GM23338 (cell line): ENCODE results near the gene KSR2. TPM values are rescaled to one million over a fixed set of nuclear protein-coding genes. Genes with fewer than 3 reads are reported as not detected.

Experiments used
- ATAC-seq: fragments of 200-7000 bp; cut with Tn5 transposase; 3 replicates; pipeline ENCODE4 v1.9.1; 2020
- DNase-seq: peaks from one replicate; pipeline ENCODE4 v3.0.0-alpha.2; 2015; ENCODE audit warnings: low spot score
- H2AFZ ChIP-seq: fragments of 200-600 bp; sonication (generic); 2 replicates; pipeline ENCODE4 v1.8.0; 2016; ENCODE audit warnings: antibody characterized with exemption, mild to moderate bottlenecking, moderate library complexity
- H3F3A ChIP-seq: fragments of 200-600 bp; sonication (generic); replicated peaks from 2 replicates; pipeline ENCODE4 v1.8.0; 2017; ENCODE audit warnings: antibody characterized with exemption, mixed run types, low read depth
- H3K27ac ChIP-seq: fragments of 200-600 bp; sonication (generic); 2 replicates; pipeline ENCODE4 v1.6.1; 2016; ENCODE audit warnings: low read depth
- H3K27me3 ChIP-seq: fragments of 200-600 bp; sonication (generic); 2 replicates; pipeline ENCODE4 v1.8.0; 2016; ENCODE audit warnings: mild to moderate bottlenecking, mixed run types, moderate library complexity; ENCODE audit not compliant: insufficient read depth
- H3K36me3 ChIP-seq: fragments of 200-600 bp; sonication (generic); 2 replicates; pipeline ENCODE4 v1.8.0; 2016; ENCODE audit warnings: mild to moderate bottlenecking; ENCODE audit not compliant: insufficient read depth
- H3K4me1 ChIP-seq: fragments of 200-600 bp; sonication (generic); 2 replicates; pipeline ENCODE4 v1.8.0; 2016; ENCODE audit warnings: mild to moderate bottlenecking, moderate library complexity; ENCODE audit not compliant: insufficient read depth
- H3K4me2 ChIP-seq: fragments of 200-600 bp; sonication (generic); 2 replicates; pipeline ENCODE4 v1.7.1; 2017; ENCODE audit warnings: mixed run types
- H3K4me3 ChIP-seq: fragments of 200-600 bp; sonication (generic); 2 replicates; pipeline ENCODE4 v1.6.1; 2016; ENCODE audit warnings: mixed run types
- H3K79me2 ChIP-seq: fragments of 200-600 bp; sonication (generic); replicated peaks from 2 replicates; pipeline ENCODE4 v1.8.0; 2017; ENCODE audit warnings: mild to moderate bottlenecking; ENCODE audit not compliant: insufficient read depth
- H3K9me2 ChIP-seq: fragments of 200-600 bp; sonication (generic); 2 replicates; pipeline ENCODE4 v1.8.0; 2017; ENCODE audit not compliant: insufficient read depth
- H4K20me1 ChIP-seq: fragments of 200-600 bp; sonication (generic); replicated peaks from 2 replicates; pipeline ENCODE4 v1.8.0; 2017; ENCODE audit warnings: mild to moderate bottlenecking; ENCODE audit not compliant: insufficient read depth
- H3K27ac Mint-ChIP-seq: 2 replicates; pipeline ENCODE4 v1.8.0; 2020; ENCODE audit warnings: inconsistent platforms, mild to moderate bottlenecking, moderate library complexity, mixed read lengths
- H3K27me3 Mint-ChIP-seq: 3 replicates; pipeline ENCODE4 v1.8.0; 2022; ENCODE audit warnings: low read depth, mild to moderate bottlenecking, moderate library complexity, mixed read lengths, inconsistent platforms; ENCODE audit not compliant: insufficient read depth, poor library complexity
- H3K36me3 Mint-ChIP-seq: 3 replicates; pipeline ENCODE4 v1.8.0; 2021; ENCODE audit warnings: low read depth, mild to moderate bottlenecking, inconsistent platforms, moderate library complexity, mixed read lengths
- H3K4me1 Mint-ChIP-seq: 3 replicates; pipeline ENCODE4 v1.8.0; 2020; ENCODE audit warnings: mild to moderate bottlenecking, inconsistent platforms, mixed read lengths
- H3K4me3 Mint-ChIP-seq: 3 replicates; pipeline ENCODE4 v1.8.0; 2021; ENCODE audit warnings: moderate library complexity, mild to moderate bottlenecking, inconsistent platforms, mixed read lengths
- H3K9me3 Mint-ChIP-seq: 3 replicates; pipeline ENCODE4 v1.8.0; 2020; ENCODE audit warnings: moderate library complexity, mild to moderate bottlenecking, inconsistent platforms, mixed read lengths
- CREB1 ChIP-seq: fragments of 250-450 bp; sonication (Bioruptor Pico); IDR thresholded peaks from 2 replicates; pipeline ENCODE4 v1.5.0; 2020; ENCODE audit warnings: low read depth, mild to moderate bottlenecking, moderate library complexity
- CTCF ChIP-seq, 2 experiments: fragments of 200-600 bp in 1 of 2; sonication (generic) in 1 of 2; conservative IDR thresholded peaks; 2 replicates each; pipeline versions ENCODE4 v1.5.1 to v1.6.1; 2016 to 2017; ENCODE audit warnings: antibody characterized with exemption in 2 of 2, low read depth in 2 of 2, mild to moderate bottlenecking in 2 of 2, moderate library complexity in 1 of 2
- NANOG ChIP-seq: IDR thresholded peaks from 2 replicates; pipeline ENCODE4 v1.6.1; 2016; ENCODE audit warnings: antibody characterized with exemption, borderline replicate concordance
- POLR2AphosphoS5 ChIP-seq: IDR thresholded peaks from 2 replicates; pipeline ENCODE4 v1.6.1; 2016; ENCODE audit warnings: antibody characterized with exemption, low read depth
- STAT1 ChIP-seq: IDR thresholded peaks from one replicate; pipeline ENCODE4 v1.6.1; 2016; ENCODE audit warnings: antibody characterized with exemption; ENCODE audit not compliant: unreplicated experiment
- ZNF114 ChIP-seq: fragments of 250-450 bp; sonication (Bioruptor Pico); IDR thresholded peaks from 2 replicates; pipeline ENCODE4 v1.5.0; 2020; ENCODE audit warnings: mild to moderate bottlenecking, moderate library complexity
- ZNF331 ChIP-seq: fragments of 250-450 bp; sonication (Bioruptor Pico); IDR thresholded peaks from 2 replicates; pipeline ENCODE4 v1.5.0; 2020; ENCODE audit warnings: low read depth, mild to moderate bottlenecking, moderate library complexity
- ZNF462 ChIP-seq: fragments of 250-450 bp; sonication (Bioruptor Pico); IDR thresholded peaks from 2 replicates; pipeline ENCODE4 v1.5.0; 2020; ENCODE audit warnings: mild to moderate bottlenecking, moderate library complexity
- polyA plus RNA-seq: library from polyadenylated mRNA; unstranded; fragments of >200 nt; fragmentation: Nextera tagmentation; extraction: Ambion mirVana; gene quantifications from 2 replicates; pipeline ENCODE4 v1.2.1, GENCODE V29; 2016
- total RNA-seq: library from RNA; depleted of rRNA; stranded (reverse); fragments of >200 nt; shearing (Covaris generic); gene quantifications from 2 replicates; pipeline ENCODE4 v1.2.3, GENCODE V29; 2014
- TF ChIP-seq, protein P1 (sequence below): IDR thresholded peaks from one replicate; pipeline ENCODE4 v1.6.1; 2018; ENCODE audit warnings: antibody characterized with exemption; ENCODE audit not compliant: unreplicated experiment

Gene KSR2
- total and polyA plus RNA-seq, 2 experiments from 2014 or later, result 1.1 to 2.7 TPM

GRCh38 chr12:117572755-117573154 lies 396.0 kb downstream of the KSR2 start:
- H3K4me3 ChIP-seq, result no peak overlapping the region
- no peaks in the 10 kb centered on the region for H3K79me2 ChIP-seq
- H4K20me1 ChIP-seq, result no peaks in the 10 kb centered on the region; the same call in 1 of the 2 replicates
- no peak overlapping the region for H3K4me2 ChIP-seq
- DNase-seq, result no peak
- Mint-ChIP-seq H3K36me3 (no peaks in the 10 kb centered on the region), H3K9me3 (no peaks in the 10 kb centered on the region), H3K27me3 (peaks cover 4% of the 10 kb centered on the region), H3K4me1 (peaks cover 20% of the 10 kb centered on the region), H3K4me3 (no peak overlapping the region), H3K27ac (no peak overlapping the region)
- H3K9me2 ChIP-seq, result no peaks in the 10 kb centered on the region
- H3K27me3 ChIP-seq, result no peaks in the 10 kb centered on the region
- H3K27ac ChIP-seq, result no peak overlapping the region
- no peak for ATAC-seq
- no peak overlapping the region for H2AFZ ChIP-seq
- no peak for TF ChIP-seq ZNF114
- TF ChIP-seq STAT1, result no peak
- no peak for TF ChIP-seq ZNF462 (CRISPR knock-in tag)
- TF ChIP-seq ZNF331 (CRISPR knock-in tag), result no peak
- no peak for TF ChIP-seq CREB1
- no peak for TF ChIP-seq NANOG
- TF ChIP-seq, protein P1, sequence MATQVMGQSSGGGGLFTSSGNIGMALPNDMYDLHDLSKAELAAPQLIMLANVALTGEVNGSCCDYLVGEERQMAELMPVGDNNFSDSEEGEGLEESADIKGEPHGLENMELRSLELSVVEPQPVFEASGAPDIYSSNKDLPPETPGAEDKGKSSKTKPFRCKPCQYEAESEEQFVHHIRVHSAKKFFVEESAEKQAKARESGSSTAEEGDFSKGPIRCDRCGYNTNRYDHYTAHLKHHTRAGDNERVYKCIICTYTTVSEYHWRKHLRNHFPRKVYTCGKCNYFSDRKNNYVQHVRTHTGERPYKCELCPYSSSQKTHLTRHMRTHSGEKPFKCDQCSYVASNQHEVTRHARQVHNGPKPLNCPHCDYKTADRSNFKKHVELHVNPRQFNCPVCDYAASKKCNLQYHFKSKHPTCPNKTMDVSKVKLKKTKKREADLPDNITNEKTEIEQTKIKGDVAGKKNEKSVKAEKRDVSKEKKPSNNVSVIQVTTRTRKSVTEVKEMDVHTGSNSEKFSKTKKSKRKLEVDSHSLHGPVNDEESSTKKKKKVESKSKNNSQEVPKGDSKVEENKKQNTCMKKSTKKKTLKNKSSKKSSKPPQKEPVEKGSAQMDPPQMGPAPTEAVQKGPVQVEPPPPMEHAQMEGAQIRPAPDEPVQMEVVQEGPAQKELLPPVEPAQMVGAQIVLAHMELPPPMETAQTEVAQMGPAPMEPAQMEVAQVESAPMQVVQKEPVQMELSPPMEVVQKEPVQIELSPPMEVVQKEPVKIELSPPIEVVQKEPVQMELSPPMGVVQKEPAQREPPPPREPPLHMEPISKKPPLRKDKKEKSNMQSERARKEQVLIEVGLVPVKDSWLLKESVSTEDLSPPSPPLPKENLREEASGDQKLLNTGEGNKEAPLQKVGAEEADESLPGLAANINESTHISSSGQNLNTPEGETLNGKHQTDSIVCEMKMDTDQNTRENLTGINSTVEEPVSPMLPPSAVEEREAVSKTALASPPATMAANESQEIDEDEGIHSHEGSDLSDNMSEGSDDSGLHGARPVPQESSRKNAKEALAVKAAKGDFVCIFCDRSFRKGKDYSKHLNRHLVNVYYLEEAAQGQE, result no peak
- no peak for TF ChIP-seq CTCF (conservative IDR thresholded peaks at IDR 0.05; ENCODE audit: low read depth in 2 of 2)
- TF ChIP-seq POLR2AphosphoS5, result no peak
- H3K36me3 ChIP-seq, result no peaks in the 10 kb centered on the region
- peaks cover 9% of the 10 kb centered on the region; the same call in 1 of the 2 replicates for H3K4me1 ChIP-seq
- H3F3A ChIP-seq, result no peaks in the 10 kb centered on the region
